K562 (cell line): Measurements from ENCODE around the gene ZFAND5. TPM values are rescaled to one million over a fixed set of nuclear protein-coding genes. Genes with fewer than 3 reads are reported as not detected.

Experiments
- ATAC-seq: fragments of 200-7000 bp; cut with Tn5 transposase; 3 replicates; pipeline ENCODE4 v1.9.1; 2020; ENCODE audit warnings: moderate library complexity
- BruUV-seq: library from RNA; stranded (reverse); fragments of 400-500 nt; replicated peaks from 2 replicates; lab custom pipeline; 2021; lab: Mats Ljungman, UMichigan
- CTCF ChIA-PET: fragments of 300-600 bp; formaldehyde crosslinking; extraction: SDS; loops from one replicate; lab custom pipeline; 2021; ENCODE audit warnings: low intra/inter-chr PET ratio; lab: Yijun Ruan, JAX
- POLR2A ChIA-PET: fragments of 300-600, 350-650 bp; sonication (Branson Sonifier 250); formaldehyde crosslinking; extraction: SDS; loops from one replicate; lab custom pipeline; 2021; ENCODE audit warnings: antibody characterized with exemption, inconsistent platforms; lab: Yijun Ruan, JAX
- DNase-seq, 4 experiments: peaks; one replicate each; pipeline versions ENCODE4 v3.0.0 to v3.0.0-alpha.2; 2011 to 2018; ENCODE audit warnings: low spot score in 3 of 4, mixed read lengths in 3 of 4; ENCODE audit errors: extremely low read depth in 1 of 4
- FAIRE-seq: peaks from 2 replicates; lab custom pipeline; 2011; peaks lifted over from hg19 to GRCh38; lab: Jason Lieb, UNC
- H2AFZ ChIP-seq: 2 replicates; pipeline ENCODE4 v1.6.0; 2011; ENCODE audit warnings: low read depth, low read length, control low read depth, inconsistent platforms
- H3K27ac ChIP-seq: fragments of 200-600 bp; 3 replicates; pipeline ENCODE4 v1.8.0; 2011; ENCODE audit warnings: low read depth, mild to moderate bottlenecking, control low read depth, inconsistent platforms, low read length, moderate library complexity, mixed read lengths; ENCODE audit errors: extremely low read depth
- H3K27me3 ChIP-seq, 2 experiments: fragments of 300-600 bp in 1 of 2; 2 replicates in 1 of 2; 3 replicates in 1 of 2; pipeline versions ENCODE4 v1.6.0 to v1.8.0; 2011; ENCODE audit warnings: inconsistent platforms in 2 of 2, low read length in 2 of 2, mild to moderate bottlenecking in 1 of 2, mixed read lengths in 1 of 2, moderate library complexity in 1 of 2; ENCODE audit not compliant: control insufficient read depth in 2 of 2, insufficient read depth in 2 of 2
- H3K36me3 ChIP-seq: fragments of 300-600 bp; 3 replicates; pipeline ENCODE4 v1.8.0; 2011; ENCODE audit warnings: mild to moderate bottlenecking, low read length, inconsistent platforms; ENCODE audit not compliant: control insufficient read depth, insufficient read depth
- H3K4me1 ChIP-seq, 2 experiments: fragments of 200-600 bp in 1 of 2; replicated peaks in 1 of 2; 2 replicates in 1 of 2; 3 replicates in 1 of 2; pipeline versions ENCODE4 v1.5.1 to v1.8.0; 2011; ENCODE audit warnings: inconsistent platforms in 2 of 2, low read length in 2 of 2, mild to moderate bottlenecking in 1 of 2, mixed read lengths in 1 of 2, moderate library complexity in 1 of 2; ENCODE audit not compliant: control insufficient read depth in 2 of 2, insufficient read depth in 2 of 2
- H3K4me2 ChIP-seq: 2 replicates; pipeline ENCODE4 v1.6.1; 2011; ENCODE audit warnings: low read length, control low read depth, inconsistent platforms, mixed read lengths; ENCODE audit not compliant: insufficient read depth
- H3K4me3 ChIP-seq: fragments of 200-600 bp; sonication (generic), shearing (Covaris generic); 2 replicates; pipeline ENCODE4 v1.5.1; 2016; ENCODE audit warnings: control low read depth, inconsistent platforms
- H3K79me2 ChIP-seq: fragments of 200-600 bp; 3 replicates; pipeline ENCODE4 v1.8.0; 2011; ENCODE audit warnings: low read length, inconsistent platforms; ENCODE audit not compliant: control insufficient read depth, insufficient read depth
- H3K9ac ChIP-seq, 2 experiments: 2 replicates each; pipeline versions ENCODE4 v1.6.0 to v1.6.1; 2011; ENCODE audit warnings: low read depth in 2 of 2, low read length in 2 of 2, control low read depth in 1 of 2, inconsistent platforms in 1 of 2, mild to moderate bottlenecking in 1 of 2, mixed read lengths in 1 of 2; ENCODE audit not compliant: insufficient read depth in 1 of 2
- H3K9me1 ChIP-seq: one replicate; pipeline ENCODE4 v1.6.0; 2011; ENCODE audit warnings: inconsistent platforms, mild to moderate bottlenecking, low read length, moderate library complexity; ENCODE audit not compliant: control insufficient read depth, insufficient read depth
- H3K9me3 ChIP-seq: replicated peaks from 2 replicates; pipeline ENCODE4 v1.5.1; 2011; ENCODE audit warnings: low read depth, low read length, inconsistent platforms; ENCODE audit not compliant: control insufficient read depth, insufficient read depth
- H4K20me1 ChIP-seq: replicated peaks from 2 replicates; pipeline ENCODE4 v1.6.1; 2011; ENCODE audit warnings: low read length, inconsistent platforms, mixed read lengths; ENCODE audit not compliant: control insufficient read depth, insufficient read depth
- ARID1B ChIP-seq: fragments of 450-650 bp; IDR thresholded peaks from 2 replicates; pipeline ENCODE4 v1.6.1; 2016; ENCODE audit warnings: antibody characterized with exemption, mild to moderate bottlenecking, inconsistent platforms
- CEBPG ChIP-seq, 3 experiments: fragments of 200-800 bp in 1 of 3; sonication (Bioruptor generic) in 1 of 3; sonication (generic) in 1 of 3; formaldehyde crosslinking in 1 of 3; IDR thresholded peaks in 2 of 3; conservative IDR thresholded peaks in 1 of 3; 2 replicates each; pipeline versions ENCODE4 v1.6.1 to v1.8.0; 2016 to 2022; ENCODE audit warnings: missing compliant biosample characterization in 2 of 3, missing genetic modification characterization in 2 of 3, mild to moderate bottlenecking in 1 of 3, missing genetic modification reagents in 1 of 3
- CHCHD3 ChIP-seq: fragments of 250-450 bp; sonication (Bioruptor Pico); IDR thresholded peaks from 2 replicates; pipeline ENCODE4 v2.1.2; 2022; ENCODE audit warnings: mild to moderate bottlenecking
- PCBP1 ChIP-seq: fragments of 200-400 bp; formaldehyde crosslinking; IDR thresholded peaks from 2 replicates; pipeline ENCODE4 v1.6.1; 2018; ENCODE audit warnings: mild to moderate bottlenecking, low read depth, low read length; ENCODE audit not compliant: poor library complexity, severe bottlenecking
- POU5F1 ChIP-seq: fragments of 150-350 bp; IDR thresholded peaks from 2 replicates; pipeline ENCODE4 v1.6.1; 2014; ENCODE audit warnings: borderline replicate concordance, low read length, low read depth, mild to moderate bottlenecking; ENCODE audit not compliant: partially characterized antibody
- SREBF1 ChIP-seq: fragments of 150-350 bp; IDR thresholded peaks from 2 replicates; pipeline ENCODE4 v1.6.1; 2014; ENCODE audit warnings: antibody characterized with exemption, low read depth, low read length, borderline replicate concordance
- TBP ChIP-seq: optimal IDR thresholded peaks from 2 replicates; pipeline ENCODE3; 2011; ENCODE audit warnings: low read depth, low read length, improper control_type of control experiment
- ZNF121 ChIP-seq: sonication (generic); formaldehyde crosslinking; conservative IDR thresholded peaks from 2 replicates; pipeline ENCODE4 v1.8.0; 2022; ENCODE audit warnings: missing genetic modification reagents
- ZSCAN29 ChIP-seq: fragments of 450-650 bp; IDR thresholded peaks from 2 replicates; pipeline ENCODE4 v1.6.1; 2017
- WGBS: fragments of 100-300 bp; shearing (Covaris generic); methylation state at CpG from one replicate; pipeline ENCODE4 v1.1.6; 2016; ENCODE audit warnings: low coverage, mixed read lengths; ENCODE audit not compliant: insufficient coverage; ENCODE audit errors: missing lambda C conversion rate; 5-methylcytosine and 5-hydroxymethylcytosine counted together
- in situ Hi-C: fragments of 300-500 bp; cut with MboI; formaldehyde crosslinking; loops from 4 replicates; pipeline ENCODE4 v1.15.0; 2018; ENCODE audit warnings: inconsistent platforms, mixed read lengths
- intact Hi-C: fragments of 100-400 bp; cut with micrococcal nuclease; formaldehyde crosslinking; loops from 2 replicates; pipeline ENCODE4 v1.14.2; 2022
- polyA plus RNA-seq, 8 experiments: library from polyadenylated mRNA; depleted of rRNA in 4 of 8; stranded (reverse) in 5 of 8; unstranded in 3 of 8; fragments of >200 nt; fragmentation: Nextera tagmentation in 2 of 8; fragmentation: Illumina TruSeq in 1 of 8; extraction: Ambion mirVana in 2 of 8; extraction: Trizol in 1 of 8; gene quantifications; 2 replicates each; pipeline versions ENCODE4 v1.2.1 to v1.2.3, GENCODE V29; 2011 to 2014; ENCODE audit warnings: inconsistent platforms in 1 of 8, missing spikeins in 1 of 8
- total RNA-seq, 7 experiments: library from RNA; depleted of rRNA in 6 of 7; stranded (reverse); fragments of >200 nt in 6 of 7; fragmentation: Illumina TruSeq in 2 of 7; extraction: Trizol in 2 of 7; gene quantifications; 2 replicates each; pipeline versions ENCODE4 v1.2.1 to v1.2.3, GENCODE V29; 2011 to 2021; ENCODE audit warnings: low replicate concordance in 1 of 7
- TF ChIP-seq, protein P1 (sequence below): sonication (generic); formaldehyde crosslinking; IDR thresholded peaks from 2 replicates; pipeline ENCODE4 v1.8.0; 2022; ENCODE audit warnings: mild to moderate bottlenecking, missing genetic modification reagents, borderline replicate concordance
- TF ChIP-seq, protein P2 (sequence below), 2 experiments: fragments of 450-650 bp; conservative IDR thresholded peaks; 2 replicates each; pipeline ENCODE4 v1.6.1; 2017; ENCODE audit warnings: mild to moderate bottlenecking in 2 of 2, moderate library complexity in 2 of 2
- TF ChIP-seq, protein P3 (sequence below): fragments of 450-650 bp; formaldehyde crosslinking; IDR thresholded peaks from 2 replicates; pipeline ENCODE4 v1.4.0; 2022; ENCODE audit warnings: missing genetic modification characterization

The ZFAND5 gene
- total and polyA plus RNA-seq, 9 of the 15 experiments (the other 6 are each of a cell fraction or from before 2014, with no cell fraction given), result 12.7 to 64.2 (median 34.5) TPM

DNA sequence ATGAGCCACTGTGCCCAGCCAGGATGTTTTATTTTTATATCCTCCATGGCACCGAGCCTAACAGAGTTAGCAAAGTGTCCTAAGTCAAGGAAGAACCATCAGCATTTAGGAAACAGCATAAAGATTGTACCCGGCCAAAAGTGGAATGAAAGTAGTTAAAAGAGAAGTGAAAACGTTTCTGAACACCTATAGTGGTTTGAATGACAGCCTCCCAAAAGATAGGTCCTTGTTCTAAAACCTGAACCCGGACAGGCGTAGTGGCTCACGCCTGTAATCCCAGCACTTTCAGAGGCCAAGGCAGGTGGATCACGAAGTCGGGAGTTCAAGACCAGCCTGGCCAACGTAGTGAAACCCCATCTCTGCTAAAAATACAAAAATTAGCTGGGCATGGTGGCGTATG, 37.4 kb downstream of the ZFAND5 start (continued):
- no peak for TF ChIP-seq CEBPG (CRISPR knock-in tag; IDR thresholded peaks at IDR 0.05)
- TF ChIP-seq CEBPG (tag; conservative IDR thresholded peaks at IDR 0.05 in 1 of 2, IDR thresholded peaks at IDR 0.05 in 1 of 2), result no peak
- no peak for TF ChIP-seq ZNF121 (CRISPR knock-in tag)

DNA sequence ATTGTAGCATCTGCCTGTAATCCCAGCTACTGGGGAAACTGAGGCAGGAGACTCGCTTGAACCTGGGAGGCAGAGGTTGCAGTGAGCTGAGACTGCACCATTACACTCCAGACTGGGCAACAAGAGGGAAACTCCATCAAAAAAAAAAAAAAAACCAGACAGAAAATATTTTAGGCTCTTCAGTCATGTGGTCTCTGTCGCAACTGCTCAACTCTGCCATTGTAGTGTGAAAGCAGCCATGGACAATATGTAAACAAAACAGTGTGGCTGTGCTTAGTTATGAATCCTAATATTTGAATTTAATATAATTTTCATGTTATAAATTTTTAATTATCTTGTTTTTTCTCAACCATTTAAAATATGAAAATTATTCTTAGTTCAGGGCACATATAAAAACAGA, 38.4 kb downstream of the ZFAND5 start:
- H2AFZ ChIP-seq, result no peak overlapping the region
- no peak overlapping the region for H3K4me2 ChIP-seq
- DNase-seq (no peak), FAIRE-seq (no peak), ATAC-seq (no peak)
- CTCF ChIA-PET, result no interaction called here
- in situ Hi-C loops, result no loop called here
- H4K20me1 ChIP-seq, result no peaks in the 10 kb centered on the region
- H3K9me1 ChIP-seq, result no peaks in the 10 kb centered on the region
- H3K4me3 ChIP-seq, result no peak overlapping the region
- no peaks in the 10 kb centered on the region for H3K4me1 ChIP-seq
- no peaks in the 10 kb centered on the region for H3K9me3 ChIP-seq
- BruUV-seq, result no TSS peak
- no peak overlapping the region for H3K9ac ChIP-seq
- no peaks in the 10 kb centered on the region for H3K36me3 ChIP-seq
- H3K27ac ChIP-seq, result no peak overlapping the region
- POLR2A ChIA-PET, result no interaction called here
- no peaks in the 10 kb centered on the region; a peak in 1 of 5 replicates for H3K27me3 ChIP-seq
- TF ChIP-seq, protein P1, sequence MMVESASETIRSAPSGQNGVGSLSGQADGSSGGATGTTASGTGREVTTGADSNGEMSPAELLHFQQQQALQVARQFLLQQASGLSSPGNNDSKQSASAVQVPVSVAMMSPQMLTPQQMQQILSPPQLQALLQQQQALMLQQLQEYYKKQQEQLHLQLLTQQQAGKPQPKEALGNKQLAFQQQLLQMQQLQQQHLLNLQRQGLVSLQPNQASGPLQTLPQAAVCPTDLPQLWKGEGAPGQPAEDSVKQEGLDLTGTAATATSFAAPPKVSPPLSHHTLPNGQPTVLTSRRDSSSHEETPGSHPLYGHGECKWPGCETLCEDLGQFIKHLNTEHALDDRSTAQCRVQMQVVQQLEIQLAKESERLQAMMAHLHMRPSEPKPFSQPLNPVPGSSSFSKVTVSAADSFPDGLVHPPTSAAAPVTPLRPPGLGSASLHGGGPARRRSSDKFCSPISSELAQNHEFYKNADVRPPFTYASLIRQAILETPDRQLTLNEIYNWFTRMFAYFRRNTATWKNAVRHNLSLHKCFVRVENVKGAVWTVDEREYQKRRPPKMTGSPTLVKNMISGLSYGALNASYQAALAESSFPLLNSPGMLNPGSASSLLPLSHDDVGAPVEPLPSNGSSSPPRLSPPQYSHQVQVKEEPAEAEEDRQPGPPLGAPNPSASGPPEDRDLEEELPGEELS, result no peak
- no peak for TF ChIP-seq SREBF1
- TF ChIP-seq, protein P2, sequence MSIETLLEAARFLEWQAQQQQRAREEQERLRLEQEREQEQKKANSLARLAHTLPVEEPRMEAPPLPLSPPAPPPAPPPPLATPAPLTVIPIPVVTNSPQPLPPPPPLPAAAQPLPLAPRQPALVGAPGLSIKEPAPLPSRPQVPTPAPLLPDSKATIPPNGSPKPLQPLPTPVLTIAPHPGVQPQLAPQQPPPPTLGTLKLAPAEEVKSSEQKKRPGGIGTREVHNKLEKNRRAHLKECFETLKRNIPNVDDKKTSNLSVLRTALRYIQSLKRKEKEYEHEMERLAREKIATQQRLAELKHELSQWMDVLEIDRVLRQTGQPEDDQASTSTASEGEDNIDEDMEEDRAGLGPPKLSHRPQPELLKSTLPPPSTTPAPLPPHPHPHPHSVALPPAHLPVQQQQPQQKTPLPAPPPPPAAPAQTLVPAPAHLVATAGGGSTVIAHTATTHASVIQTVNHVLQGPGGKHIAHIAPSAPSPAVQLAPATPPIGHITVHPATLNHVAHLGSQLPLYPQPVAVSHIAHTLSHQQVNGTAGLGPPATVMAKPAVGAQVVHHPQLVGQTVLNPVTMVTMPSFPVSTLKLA (conservative IDR thresholded peaks at IDR 0.05), result no peak
- TF ChIP-seq PCBP1, result no peak
- no peak for TF ChIP-seq ARID1B
- no peak for TF ChIP-seq CHCHD3
- TF ChIP-seq TBP, result no peak
- TF ChIP-seq POU5F1, result no peak
- TF ChIP-seq, protein P3, sequence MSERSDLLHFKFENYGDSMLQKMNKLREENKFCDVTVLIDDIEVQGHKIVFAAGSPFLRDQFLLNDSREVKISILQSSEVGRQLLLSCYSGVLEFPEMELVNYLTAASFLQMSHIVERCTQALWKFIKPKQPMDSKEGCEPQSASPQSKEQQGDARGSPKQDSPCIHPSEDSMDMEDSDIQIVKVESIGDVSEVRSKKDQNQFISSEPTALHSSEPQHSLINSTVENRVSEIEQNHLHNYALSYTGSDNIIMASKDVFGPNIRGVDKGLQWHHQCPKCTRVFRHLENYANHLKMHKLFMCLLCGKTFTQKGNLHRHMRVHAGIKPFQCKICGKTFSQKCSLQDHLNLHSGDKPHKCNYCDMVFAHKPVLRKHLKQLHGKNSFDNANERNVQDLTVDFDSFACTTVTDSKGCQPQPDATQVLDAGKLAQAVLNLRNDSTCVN (CRISPR knock-in tag), result no peak
- TF ChIP-seq ZSCAN29, result no peak
- WGBS, result 10% methylated on average over 2 of the region's 2 CpGs
- intact Hi-C loops, result no loop called here
- H3K79me2 ChIP-seq, result no peaks in the 10 kb centered on the region
